Fibroblast of skin of right quadriceps (primary cell): ENCODE data around the gene GFER.
"Not testable (repeated sequence)": the region's sequence is repeated elsewhere in the genome, so short reads cannot be mapped to it uniquely, and the experiment has no call there.

Experiments
- DNase-seq: peaks from one replicate; pipeline ENCODE4 v3.0.0-alpha.2; 2013

Gene GFER

GRCh38 chr16:1983544-1984346 is at the start of gene GFER:
Gene GFER (plus strand): TSS chr16:1984193. CDS start chr16:1984219, 26 bp downstream.
- peak; percentile 91 for DNase-seq

- no peak for DNase-seq
Measured at GRCh38 chr16:1936945-1937479, 47.0 kb upstream of the GFER start.

GRCh38 chr16:1938316-1938715 is 45.7 kb upstream of the GFER start:
- DNase-seq: no peak

GRCh38 chr16:1938910-1939309 is 45.1 kb upstream of the GFER start:
- DNase-seq: no peak

GRCh38 chr16:1939833-1940232 is 44.2 kb upstream of the GFER start:
- DNase-seq: not testable (repeated sequence)

- DNase-seq: no peak
Measured at GRCh38 chr16:1940273-1941161, 43.5 kb upstream of the GFER start.

GRCh38 chr16:1941162-1942046 is 42.6 kb upstream of the GFER start:
- DNase-seq: peak; percentile 46

GRCh38 chr16:1942047-1942809 is 41.8 kb upstream of the GFER start:
- DNase-seq: no peak

- peak; percentile 98 for DNase-seq
Measured at GRCh38 chr16:1942810-1943726, 40.9 kb upstream of the GFER start, which contains the start of gene MSRB1. Gene MSRB1 (minus strand): TSS chr16:1943199. CDS start chr16:1943156, 43 bp downstream.

GRCh38 chr16:1944612-1945199 is 39.3 kb upstream of the GFER start:
- DNase-seq: no peak

- DNase-seq: no peak
Measured at GRCh38 chr16:1945559-1946391, 38.2 kb upstream of the GFER start.

DNA sequence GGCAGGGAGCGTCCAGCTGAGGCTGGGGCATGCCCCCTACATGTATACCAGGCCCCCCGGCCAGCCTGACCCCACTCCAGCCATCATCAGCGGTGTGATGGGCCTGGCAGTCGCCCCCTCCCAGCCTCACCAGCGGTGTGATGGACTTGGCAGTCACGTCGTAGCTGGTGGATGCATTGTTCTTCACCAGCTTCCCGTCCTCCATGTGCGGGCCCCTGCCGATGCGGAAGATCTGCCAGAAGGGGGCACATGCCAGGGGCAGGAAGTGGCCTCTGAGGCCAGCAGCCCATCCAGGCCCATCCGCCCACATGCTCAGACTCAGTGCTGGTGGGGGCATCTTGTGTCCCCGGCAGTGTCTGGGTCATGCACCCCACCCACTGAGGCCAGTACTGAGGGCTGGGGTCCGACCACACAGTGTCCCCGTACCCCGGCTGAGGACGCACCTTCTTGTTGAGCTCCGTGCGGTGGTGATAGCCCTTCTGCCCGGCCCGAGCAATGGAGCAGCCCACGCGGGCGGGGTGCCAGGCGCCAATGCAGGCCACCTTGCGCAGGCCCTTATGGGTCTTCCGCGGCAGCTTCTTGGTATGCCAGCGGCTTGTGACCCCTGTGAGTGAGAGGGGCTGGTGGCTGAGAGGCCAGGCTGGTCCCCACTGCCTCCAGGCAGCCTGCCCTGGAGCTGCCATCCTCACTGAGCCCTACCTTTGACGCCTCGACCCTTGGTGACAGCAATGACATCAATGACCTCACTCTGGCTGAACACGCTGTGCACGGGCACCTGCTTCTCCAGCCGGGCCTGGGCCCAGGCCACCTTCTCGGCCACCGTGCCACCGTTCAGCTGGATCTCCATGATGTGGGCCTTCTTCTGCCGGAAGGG is 37.3 kb upstream of the GFER start:
- DNase-seq: no peak

DNA sequence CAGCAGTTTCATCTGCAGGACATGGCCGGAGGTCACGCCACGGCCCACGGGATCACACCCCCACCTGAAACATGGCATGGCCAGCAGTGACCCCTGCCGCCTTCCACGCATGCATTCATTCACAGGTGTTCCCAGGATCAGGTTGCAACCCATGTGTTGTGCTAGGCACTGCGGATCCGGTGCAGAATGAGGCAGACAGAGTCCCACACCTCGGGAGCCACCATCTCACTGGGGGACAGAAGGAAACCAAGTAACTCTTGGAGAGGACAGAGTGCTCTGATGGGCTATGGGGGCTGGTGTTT is 36.7 kb upstream of the GFER start:
- no peak for DNase-seq

DNA sequence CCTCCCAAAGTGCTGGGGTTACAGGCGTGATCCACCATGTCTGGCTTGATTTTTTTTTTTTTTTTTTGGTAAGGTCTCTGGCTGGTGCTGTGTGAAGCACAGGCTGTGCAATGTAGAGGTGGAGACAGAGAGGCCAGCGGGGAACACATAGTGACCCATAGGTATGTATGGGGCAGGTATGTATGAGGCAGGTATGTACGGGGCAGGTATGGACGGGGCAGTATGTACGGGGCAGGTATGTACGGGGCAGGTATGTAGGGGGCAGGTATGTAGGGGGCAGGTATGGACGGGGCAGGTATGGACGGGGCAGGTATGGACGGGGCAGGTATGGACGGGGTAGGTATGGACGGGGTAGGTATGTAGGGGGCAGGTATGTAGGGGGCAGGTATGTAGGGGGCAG is 34.5 kb upstream of the GFER start:
- no peak for DNase-seq

DNA sequence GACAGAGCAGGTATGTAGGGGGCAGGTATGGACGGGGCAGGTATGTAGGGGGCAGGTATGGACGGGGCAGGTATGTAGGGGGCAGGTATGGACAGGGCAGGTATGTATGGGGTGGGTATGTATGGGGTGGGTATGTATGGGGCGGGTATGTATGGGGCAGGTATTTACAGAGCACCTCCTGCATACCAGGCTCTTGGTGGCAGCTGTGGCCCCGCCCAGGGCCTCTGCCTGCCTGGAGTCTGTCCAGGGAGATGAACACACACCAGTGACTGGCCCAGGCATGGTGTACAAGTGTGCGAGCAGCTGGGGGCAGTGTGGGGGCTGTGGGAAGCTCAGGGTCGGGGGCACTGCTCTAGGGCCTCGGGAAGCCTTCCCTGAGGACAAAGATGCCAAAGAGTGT is 33.9 kb upstream of the GFER start:
- DNase-seq: no peak

DNA sequence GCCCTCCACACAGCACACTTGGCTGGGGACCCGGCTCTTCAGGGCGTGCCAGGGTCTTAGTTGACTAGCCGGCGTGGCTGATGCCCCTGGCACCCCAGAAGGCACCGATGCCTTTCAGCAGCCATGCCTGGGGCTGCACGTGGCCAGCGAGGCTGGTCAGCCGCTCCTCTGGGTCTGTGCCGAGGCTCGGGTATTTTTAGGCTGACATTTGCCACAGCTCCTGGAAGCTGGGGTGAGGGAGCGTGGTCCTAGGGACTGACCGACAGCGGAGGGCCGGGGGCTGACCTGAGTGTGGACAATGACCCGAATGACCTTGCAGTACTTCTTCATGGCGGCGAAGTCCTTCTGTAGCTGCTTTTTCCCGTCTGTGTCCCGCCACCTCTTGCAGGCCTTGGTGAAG is 33.4 kb upstream of the GFER start:
- DNase-seq: no peak

- DNase-seq: no peak
Measured at GRCh38 chr16:1953734-1954133, 30.3 kb upstream of the GFER start.

DNA sequence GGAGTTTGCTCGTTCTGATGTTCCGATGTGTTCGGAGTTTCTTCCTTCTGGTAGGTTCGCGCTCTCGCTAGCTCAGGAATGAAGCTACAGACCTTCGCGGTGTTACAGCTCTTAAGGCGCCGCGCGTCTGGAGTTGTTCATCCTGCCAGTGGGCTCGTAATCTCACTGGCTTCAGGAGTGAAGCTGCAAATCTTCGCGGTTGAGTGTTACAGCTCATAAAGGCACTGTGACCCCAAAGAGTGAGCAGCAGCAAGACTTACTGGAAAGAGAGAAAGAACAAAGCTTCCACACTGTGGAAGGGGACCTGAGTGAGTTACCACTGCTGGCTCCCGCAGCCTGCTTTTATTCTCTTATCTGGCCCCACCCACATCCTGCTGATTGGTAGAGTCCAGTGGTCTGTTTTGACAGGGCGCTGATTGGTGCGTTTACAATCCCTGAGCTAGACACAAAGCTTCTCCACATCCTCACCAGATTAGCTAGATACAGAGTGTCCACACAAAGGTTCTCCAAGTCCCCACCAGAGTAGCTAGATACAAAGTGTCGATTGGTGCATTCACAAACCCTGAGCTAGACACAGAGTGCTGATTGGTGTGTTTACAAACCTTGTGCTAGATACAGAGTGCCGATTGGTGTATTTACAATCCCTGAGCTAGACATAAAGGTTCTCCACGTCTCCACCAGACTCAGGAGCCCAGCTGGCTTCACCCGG is 26.4 kb upstream of the GFER start:
- DNase-seq: not testable (repeated sequence)
